GM19467 (cell line): ENCODE measurements around the gene ENTPD8.
"Not testable (repeated sequence)": the region's sequence is repeated elsewhere in the genome, so short reads cannot be mapped to it uniquely, and the experiment has no call there.

Source experiments
- ATAC-seq: cut with Tn5 transposase; IDR thresholded peaks from one replicate; pipeline ENCODE4 v1.9.1; 2021; ENCODE audit warnings: mild to moderate bottlenecking, moderate library complexity; ENCODE audit not compliant: unreplicated experiment

Gene ENTPD8

GRCh38 chr9:137396634-137397367, 44.4 kb downstream of the ENTPD8 start:
- ATAC-seq = no peak

DNA sequence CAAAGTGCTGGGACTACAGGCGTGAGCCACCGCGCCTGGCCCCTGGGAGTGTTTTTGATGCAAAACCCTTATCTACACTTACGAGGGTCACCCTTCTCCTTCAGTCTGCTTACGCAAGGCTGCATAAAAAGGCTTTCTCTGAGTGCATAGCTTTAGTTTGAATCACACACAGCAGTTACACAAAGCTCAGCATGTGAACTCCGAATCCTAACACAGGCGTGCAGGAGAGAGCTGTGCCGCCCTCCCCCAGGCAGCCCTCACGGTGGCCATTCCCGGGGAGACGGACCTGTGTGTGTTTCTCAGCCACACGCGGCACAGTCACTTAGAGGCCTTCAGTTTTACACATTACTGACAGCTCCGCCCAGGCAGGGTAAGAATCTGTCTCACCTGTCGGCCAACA, 44.9 kb downstream of the ENTPD8 start:
- no peak for ATAC-seq

GRCh38 chr9:137395666-137396010, 45.5 kb downstream of the ENTPD8 start:
- no peak for ATAC-seq

DNA sequence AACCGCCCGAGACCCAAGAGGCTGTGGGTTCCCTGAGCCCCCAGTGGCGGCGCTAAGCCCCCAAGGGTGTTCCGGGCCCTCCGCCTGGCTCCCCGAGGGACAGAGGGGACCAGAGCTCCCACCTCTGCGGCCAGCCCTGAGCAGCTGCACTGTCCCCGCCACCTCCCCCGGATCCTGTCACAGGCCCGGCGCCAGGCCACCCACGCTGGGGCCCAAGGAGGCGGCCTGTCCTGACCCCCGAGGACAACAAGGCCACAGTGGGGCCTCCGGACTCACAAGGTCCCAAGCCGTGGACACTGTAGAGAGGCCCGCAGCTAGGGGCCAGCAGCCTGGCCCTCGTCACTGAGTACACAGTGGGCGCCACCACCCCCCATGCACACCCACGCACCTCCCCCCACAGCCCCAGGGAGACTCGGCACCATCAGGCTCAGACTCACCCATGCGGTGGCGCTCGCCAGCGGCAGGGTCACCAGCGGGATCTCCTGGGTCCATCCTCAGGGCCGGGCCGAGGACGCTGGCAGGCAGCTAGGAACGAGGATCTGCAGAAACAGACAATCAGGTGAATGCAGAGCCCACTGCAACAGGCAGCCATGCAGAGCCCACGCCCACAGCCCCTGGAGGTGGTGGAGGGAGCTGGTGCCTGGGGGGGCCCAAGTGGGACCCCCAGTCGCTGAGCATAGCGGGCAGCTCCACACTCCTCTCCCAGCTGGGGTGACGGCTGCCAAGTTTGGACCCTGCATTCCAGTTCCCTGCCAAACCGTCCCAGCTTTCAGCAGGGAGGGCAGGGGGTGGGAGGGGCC, 46.1 kb downstream of the ENTPD8 start:
- ATAC-seq = no peak

- no peak for ATAC-seq
These were observed 47.7 kb downstream of the ENTPD8 start for GRCh38 chr9:137393176-137394150.

GRCh38 chr9:137392232-137393007, 48.7 kb downstream of the ENTPD8 start:
- no peak for ATAC-seq

GRCh38 chr9:137391411-137391754, 49.8 kb downstream of the ENTPD8 start:
- ATAC-seq = no peak

DNA sequence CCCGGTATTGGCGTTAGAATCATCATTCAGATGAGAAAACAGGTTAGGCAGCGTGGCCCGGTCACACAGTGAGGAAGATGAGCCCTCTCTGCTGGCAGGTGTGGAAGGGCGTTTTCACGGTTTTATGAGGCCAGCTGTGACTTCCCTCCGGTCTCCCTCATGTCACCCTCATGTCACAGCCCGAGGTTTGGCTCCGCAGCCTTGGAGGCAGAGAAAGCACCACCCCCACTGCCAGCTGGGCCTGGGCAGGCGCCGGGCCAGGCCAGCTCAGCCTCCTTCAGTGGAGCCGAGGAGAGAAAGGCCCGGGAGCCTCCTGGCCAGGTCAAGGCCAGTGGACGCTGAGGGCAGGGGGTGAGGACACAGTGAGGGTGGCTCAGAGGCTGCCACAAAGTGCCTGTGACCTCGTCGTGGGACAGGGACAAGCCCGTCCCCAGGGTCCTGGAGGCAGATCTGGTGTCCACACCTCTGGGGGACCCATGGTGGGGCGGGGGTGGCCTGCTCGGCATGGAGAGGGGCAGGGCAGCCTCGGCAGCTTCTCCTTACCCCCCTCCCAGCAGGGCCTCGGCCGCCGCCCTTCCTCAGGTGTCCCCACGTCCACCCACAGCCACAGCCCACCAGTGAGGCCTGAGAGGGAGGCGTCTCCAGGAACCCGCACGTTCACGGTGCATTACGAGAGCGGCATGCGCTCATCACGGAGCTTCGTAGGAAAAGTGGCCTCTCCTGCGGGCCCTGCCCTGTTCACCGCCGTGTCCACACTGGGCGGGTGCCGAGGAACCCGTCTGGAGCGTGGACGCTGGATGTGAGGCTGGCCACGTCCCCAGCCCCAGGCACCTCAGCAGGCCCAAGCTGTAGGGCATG, 50.4 kb downstream of the ENTPD8 start:
- ATAC-seq = no peak

DNA sequence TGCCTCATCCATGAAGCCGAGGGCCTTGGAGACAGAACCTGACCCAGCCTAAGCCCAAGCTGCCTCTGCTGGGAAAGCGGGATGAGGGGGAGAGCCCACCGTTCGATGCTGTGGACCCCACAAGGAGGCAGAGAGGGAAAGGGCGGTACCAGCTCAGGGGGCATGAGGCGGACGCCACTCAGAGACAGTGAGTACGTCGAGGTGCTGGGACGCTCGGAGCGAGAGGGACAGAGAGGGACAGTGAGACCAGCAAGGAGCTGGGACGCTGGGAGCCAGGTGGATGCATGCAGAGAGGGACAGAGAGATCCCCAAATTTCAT, 51.8 kb downstream of the ENTPD8 start:
- no peak for ATAC-seq

- no peak for ATAC-seq
These were observed 52.3 kb downstream of the ENTPD8 start for GRCh38 chr9:137388589-137389427.

- no peak for ATAC-seq
These were observed 53.1 kb downstream of the ENTPD8 start for GRCh38 chr9:137387891-137388560.

DNA sequence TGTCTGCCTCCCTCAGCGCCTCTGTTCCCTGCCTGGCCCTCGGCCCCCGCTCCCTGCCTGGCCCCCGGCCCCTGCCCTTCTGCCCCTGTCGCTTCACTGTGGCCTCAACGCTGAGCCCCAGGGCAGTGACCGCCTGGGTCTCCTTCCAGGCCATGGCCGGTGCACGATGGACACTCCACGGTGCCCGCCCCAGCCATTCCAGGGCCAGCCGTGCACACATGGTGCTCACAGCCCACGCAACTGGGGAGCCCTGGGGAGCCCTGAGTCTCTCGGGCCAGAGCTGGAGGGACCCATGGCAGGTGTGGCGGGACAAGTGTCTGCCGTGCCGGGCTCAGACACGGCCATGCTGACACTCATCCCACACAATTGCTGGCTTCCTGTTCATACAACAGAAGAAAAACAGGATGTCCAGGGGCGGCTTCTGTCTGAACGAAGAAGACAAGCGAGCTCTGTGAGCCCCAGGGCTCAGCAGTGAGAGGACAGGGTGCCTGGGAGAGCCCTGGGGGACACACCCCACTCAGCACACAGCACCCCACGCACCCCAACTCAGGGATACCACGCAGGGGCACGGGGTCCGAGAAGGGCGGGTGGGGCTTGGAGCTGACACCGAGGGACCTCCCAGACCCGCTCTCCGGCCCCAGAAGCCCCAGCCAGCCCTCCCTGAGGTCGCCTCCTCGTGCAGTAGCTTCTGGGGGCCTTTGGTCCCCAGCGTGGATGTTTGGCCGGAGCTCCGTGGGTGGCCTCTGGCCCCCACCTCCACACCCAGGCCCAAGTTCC, 53.9 kb downstream of the ENTPD8 start:
- ATAC-seq = no peak

GRCh38 chr9:137386507-137387113, 54.5 kb downstream of the ENTPD8 start:
- not testable (repeated sequence) for ATAC-seq

DNA sequence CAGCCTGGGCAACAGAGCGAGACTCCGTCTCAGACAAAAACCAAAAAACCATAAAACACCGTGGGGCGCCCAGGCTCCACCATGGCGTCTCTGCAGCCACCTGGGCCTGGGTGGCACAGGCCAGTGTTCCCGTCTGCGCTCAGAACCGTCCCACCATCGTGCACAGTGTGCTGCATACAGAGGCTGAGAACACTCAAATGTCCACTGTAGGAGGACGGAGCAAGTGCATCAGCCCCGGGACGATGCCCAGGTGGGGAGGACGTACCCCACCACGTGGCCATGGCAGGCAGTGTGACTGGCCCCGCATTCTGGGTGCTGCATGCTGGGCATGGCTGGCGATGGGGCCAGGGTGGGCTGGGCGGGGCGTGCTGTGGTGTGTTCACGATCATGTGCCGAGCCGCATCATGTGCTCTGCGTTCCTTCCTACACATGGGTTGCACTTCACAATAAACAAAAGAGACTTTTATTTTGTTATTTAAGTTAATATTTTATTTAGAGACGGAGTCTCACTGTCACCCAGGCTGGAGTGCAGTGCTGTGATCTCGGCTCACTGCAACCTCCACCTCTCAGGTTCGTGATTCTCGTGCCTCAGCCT, 56.0 kb downstream of the ENTPD8 start:
- no peak for ATAC-seq
